Measurements from ENCODE around the gene SLIT3.
"Not testable (repeated sequence)": the region's sequence is repeated elsewhere in the genome, so short reads cannot be mapped to it uniquely, and the experiment has no call there.

SLIT3 gene

GRCh38 chr5:168637281-168637680, 663.7 kb downstream of the SLIT3 start:
- DNase-seq (ENCODE audit: low spot score): no peak

GRCh38 chr5:168630958-168631357, 670.0 kb downstream of the SLIT3 start:
- DNase-seq (ENCODE audit: low spot score): not testable (repeated sequence)

- DNase-seq (ENCODE audit: low spot score): no peak
These were observed 676.0 kb downstream of the SLIT3 start for GRCh38 chr5:168624850-168625364.

GRCh38 chr5:168620807-168621206, 680.1 kb downstream of the SLIT3 start:
- DNase-seq (ENCODE audit: low spot score): no peak

- DNase-seq (ENCODE audit: low spot score): no peak
These were observed 686.3 kb downstream of the SLIT3 start for GRCh38 chr5:168614661-168615060.

- DNase-seq (ENCODE audit: low spot score): no peak
These were observed 686.9 kb downstream of the SLIT3 start for GRCh38 chr5:168613996-168614395.

- DNase-seq (ENCODE audit: low spot score): no peak
These were observed 687.5 kb downstream of the SLIT3 start for GRCh38 chr5:168613396-168613795.

- peak; percentile 50 for DNase-seq (ENCODE audit: low spot score)
These were observed 687.9 kb downstream of the SLIT3 start for GRCh38 chr5:168612996-168613395.

- DNase-seq (ENCODE audit: low spot score): no peak
These were observed 688.8 kb downstream of the SLIT3 start for GRCh38 chr5:168612123-168612522.

Measured in CD4-positive, alpha-beta T cell treated with Interleukin-2 at 100 ng/mL for 4 hours (primary cell).